Heart right ventricle (tissue), 16 donors: ENCODE results near the gene LAMA2. TPM values are rescaled to one million over a fixed set of nuclear protein-coding genes. Genes with fewer than 3 reads are reported as not detected.
A peak's percentile ranks its signal among the peaks of the same experiment; 100 is the strongest.

Experiments used
- ATAC-seq, 8 donors: fragments of 200-7000 bp; cut with Tn5 transposase; one replicate each; pipeline ENCODE4 v1.9.1; 2020; ENCODE audit warnings: mild to moderate bottlenecking in 8 of 8, moderate library complexity in 8 of 8, moderate number of reproducible peaks in 1 of 8
- DNase-seq, 2 donors: peaks; one replicate each; pipeline ENCODE4 v3.0.0-alpha.2; 2020
- H3K27ac ChIP-seq, 10 donors: fragments of 200-600 bp; sonication (generic) in 2 of 10; one replicate each; pipeline versions ENCODE4 v1.5.0 to v1.8.0; 2020 to 2022; ENCODE audit warnings: mild to moderate bottlenecking in 3 of 10
- H3K27me3 ChIP-seq, 7 donors: fragments of 200-600 bp; one replicate each; pipeline ENCODE4 v1.8.0; 2021 to 2022; ENCODE audit warnings: mild to moderate bottlenecking in 2 of 7
- H3K36me3 ChIP-seq, 9 donors: fragments of 200-600 bp; sonication (generic) in 1 of 9; one replicate each; pipeline versions ENCODE4 v1.5.0 to v1.8.0; 2020 to 2022; ENCODE audit warnings: mild to moderate bottlenecking in 2 of 9
- H3K4me1 ChIP-seq, 9 donors: fragments of 200-600 bp; sonication (generic) in 1 of 9; one replicate each; pipeline versions ENCODE4 v1.5.0 to v1.8.0; 2020 to 2022; ENCODE audit warnings: mild to moderate bottlenecking in 4 of 9
- H3K4me3 ChIP-seq, 10 donors: fragments of 200-600 bp; sonication (generic) in 2 of 10; one replicate each; pipeline versions ENCODE4 v1.5.0 to v1.8.0; 2020 to 2022; ENCODE audit warnings: mild to moderate bottlenecking in 7 of 10, moderate library complexity in 2 of 10
- H3K9me3 ChIP-seq, 11 donors: fragments of 200-600 bp in 10 of 11; sonication (generic) in 2 of 11; one replicate each; pipeline versions ENCODE4 v1.5.0 to v1.8.0; 2013 to 2022; ENCODE audit warnings: mild to moderate bottlenecking in 2 of 11, control low read depth in 1 of 11, moderate library complexity in 1 of 11
- WGBS, 2 donors: extraction: QIAGEN DNeasy Blood & Tissue Kit; methylation state at CpG; one replicate each; pipeline ENCODE4 v1.1.7; 2013; ENCODE audit warnings: inconsistent platforms in 1 of 2; 5-methylcytosine and 5-hydroxymethylcytosine counted together
- intact Hi-C, 10 donors: fragments of 100-400 bp; cut with DNase I; formaldehyde crosslinking; loops; one replicate each; pipeline versions ENCODE4 v1.11.1 to v1.14.2; 2022
- polyA plus RNA-seq, 2 donors: library from polyadenylated mRNA; stranded (reverse); fragments of 200-250 nt; gene quantifications; one replicate each; pipeline ENCODE4 v1.2.3, GENCODE V29; 2013
- total RNA-seq, 10 donors: library from RNA; stranded (reverse); fragmentation: NEBNext Ultra II Directional in 3 of 10; extraction: Animal tissue kit (Norgen Biotek cat#: 25700) in 3 of 10; gene quantifications; one replicate each; pipeline versions ENCODE4 v1.2.1 to v1.2.4, GENCODE V29; 2021 to 2023
- TF ChIP-seq, protein P1 (sequence below), 9 donors: fragments of 200-600 bp; sonication (generic) in 2 of 9; IDR thresholded peaks; one replicate each; pipeline versions ENCODE4 v1.5.0 to v1.8.0; 2021 to 2022; ENCODE audit warnings: antibody characterized with exemption in 9 of 9, mild to moderate bottlenecking in 5 of 9, moderate library complexity in 1 of 9
- donor health status: Arrhythmogenic right ventricular cardiomyopathy.
- donor health status: ischemic (EF 13 %, LVEDD 7.1; RV severe dilation, severe dysfunction).
- donor health status: healthy with polysubstance abuse.
- donor health status: DM: no; HTN: yes; CAD: no.
- donor health status: DM: no; HTN: no; CAD: no.
- donor health status: ischemic (EF 25% LVEDD 6.9; RV normal size, moderate dysfunction).
- donor health status: ischemic (EF 25% LVEDD 5.7; RV mildly dilated, moderate dysfunction).
- donor health status: healthy.
- donor health status: DM: yes; HTN: yes; CAD: no.
- donor health status: Ischemic cardiomyopathy.
- donor health status: ischemic (EF 35%, LVEDD 5.7; RV mildly dilated, moderate dysfunction).
- donor health status: nonischemic (EF 11% LVEDD 7.7; RV severe dilation, severe dysfunction).
- donor health status: DM: yes; HTN: yes; CAD: no.
- donor health status: PGD.
- donor health status: ischemic (EF 29% LVEDD 5.4; RV normal size, mild dysfunction).
- donor health status: nonischemic (EF 23%, LVEDD 6.1; RV moderate dilation, normal function).

LAMA2 gene
- total and polyA plus RNA-seq, 12 donors = 31.1 to 293 (median 223) TPM

GRCh38 chr6:129210684-129211083, 327.7 kb downstream of the LAMA2 start:
- no peaks in the 10 kb centered on the region for H3K27me3 ChIP-seq
- TF ChIP-seq, protein P1, sequence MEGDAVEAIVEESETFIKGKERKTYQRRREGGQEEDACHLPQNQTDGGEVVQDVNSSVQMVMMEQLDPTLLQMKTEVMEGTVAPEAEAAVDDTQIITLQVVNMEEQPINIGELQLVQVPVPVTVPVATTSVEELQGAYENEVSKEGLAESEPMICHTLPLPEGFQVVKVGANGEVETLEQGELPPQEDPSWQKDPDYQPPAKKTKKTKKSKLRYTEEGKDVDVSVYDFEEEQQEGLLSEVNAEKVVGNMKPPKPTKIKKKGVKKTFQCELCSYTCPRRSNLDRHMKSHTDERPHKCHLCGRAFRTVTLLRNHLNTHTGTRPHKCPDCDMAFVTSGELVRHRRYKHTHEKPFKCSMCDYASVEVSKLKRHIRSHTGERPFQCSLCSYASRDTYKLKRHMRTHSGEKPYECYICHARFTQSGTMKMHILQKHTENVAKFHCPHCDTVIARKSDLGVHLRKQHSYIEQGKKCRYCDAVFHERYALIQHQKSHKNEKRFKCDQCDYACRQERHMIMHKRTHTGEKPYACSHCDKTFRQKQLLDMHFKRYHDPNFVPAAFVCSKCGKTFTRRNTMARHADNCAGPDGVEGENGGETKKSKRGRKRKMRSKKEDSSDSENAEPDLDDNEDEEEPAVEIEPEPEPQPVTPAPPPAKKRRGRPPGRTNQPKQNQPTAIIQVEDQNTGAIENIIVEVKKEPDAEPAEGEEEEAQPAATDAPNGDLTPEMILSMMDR (IDR thresholded peaks at IDR 0.05) = no peak
- no peak overlapping the region for H3K27ac ChIP-seq
- peaks cover 0 to 28% (median 0%) of the 10 kb centered on the region in 9 donors for H3K36me3 ChIP-seq
- intact Hi-C loops = no loop called here
- 94 to 95% methylated on average over 4 of the region's 4 CpGs for WGBS, 2 donors
- peaks cover 0 to 34% (median 16%) of the 10 kb centered on the region in 9 donors for H3K4me1 ChIP-seq
- peak in 4 of 8 donors; percentile 27 to 57 (median 34) for ATAC-seq
- no peak overlapping the region for H3K4me3 ChIP-seq
- H3K9me3 ChIP-seq = no peaks in the 10 kb centered on the region
- DNase-seq = no peak

GRCh38 chr6:129211626-129212025, 328.7 kb downstream of the LAMA2 start:
- no peak overlapping the region for H3K4me3 ChIP-seq
- no peak for DNase-seq
- intact Hi-C loops = no loop called here
- H3K4me1 ChIP-seq = peaks cover 0 to 31% (median 11%) of the 10 kb centered on the region in 9 donors
- no peak for ATAC-seq
- no peaks in the 10 kb centered on the region for H3K9me3 ChIP-seq
- peak overlapping the region in 1 of 10 donors; percentile 32 for H3K27ac ChIP-seq
- WGBS, 2 donors = 79 to 100% methylated on average over 1 of the region's 1 CpG
- no peaks in the 10 kb centered on the region for H3K27me3 ChIP-seq
- TF ChIP-seq, protein P1 (IDR thresholded peaks at IDR 0.05) = no peak
- H3K36me3 ChIP-seq = peaks cover 0 to 26% (median 0%) of the 10 kb centered on the region in 9 donors

DNA sequence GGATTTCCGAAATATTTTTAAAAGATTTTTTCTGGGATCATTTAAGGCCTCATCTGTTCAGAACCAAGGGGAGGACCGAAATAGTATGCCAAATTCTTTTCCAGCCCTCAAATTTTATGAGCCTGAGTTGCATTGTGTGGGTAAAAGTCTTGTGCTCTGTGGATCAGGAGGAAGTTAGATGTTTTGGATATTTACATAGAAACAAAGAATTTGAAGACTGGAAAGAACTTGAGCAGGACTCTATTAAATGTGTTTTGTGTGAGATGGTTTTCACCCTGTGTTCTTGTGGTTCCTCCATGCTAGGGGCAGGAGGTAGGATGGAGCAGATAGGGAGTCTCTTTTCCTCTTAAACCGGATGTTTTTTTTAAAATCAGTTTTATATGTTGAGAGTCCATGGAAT, 329.1 kb downstream of the LAMA2 start:
- Histone ChIP-seq H3K36me3 (peaks cover 0 to 26% (median 0%) of the 10 kb centered on the region in 9 donors), H3K4me1 (peaks cover 0 to 26% (median 9%) of the 10 kb centered on the region in 9 donors), H3K27me3 (no peaks in the 10 kb centered on the region), H3K27ac (peak overlapping the region in 2 of 10 donors; percentile 7 to 32), H3K9me3 (no peaks in the 10 kb centered on the region), H3K4me3 (no peak overlapping the region)
- DNase-seq (no peak), ATAC-seq (peak in 1 of 8 donors; percentile 13)
- intact Hi-C loops = no loop called here
- TF ChIP-seq, protein P1 (IDR thresholded peaks at IDR 0.05) = no peak
- WGBS, 2 donors = 74 to 76% methylated on average over 3 of the region's 3 CpGs

GRCh38 chr6:129215246-129215645, 332.3 kb downstream of the LAMA2 start:
- H3K9me3 ChIP-seq = no peaks in the 10 kb centered on the region
- H3K4me3 ChIP-seq = no peak overlapping the region
- intact Hi-C loops = no loop called here
- H3K36me3 ChIP-seq = peaks cover 0 to 25% (median 0%) of the 10 kb centered on the region in 9 donors
- TF ChIP-seq, protein P1 (IDR thresholded peaks at IDR 0.05) = no peak
- H3K27me3 ChIP-seq = no peaks in the 10 kb centered on the region
- no peak overlapping the region for H3K27ac ChIP-seq
- DNase-seq (no peak), ATAC-seq (no peak)
- peaks cover 0 to 18% (median 4%) of the 10 kb centered on the region in 9 donors for H3K4me1 ChIP-seq
